Effector CD8-positive, alpha-beta T cell (primary cell): ENCODE measurements around the gene CPTP.
"Not testable (repeated sequence)": the region's sequence is repeated elsewhere in the genome, so short reads cannot be mapped to it uniquely, and the experiment has no call there.

Source experiments
- DNase-seq: peaks from one replicate; lab custom pipeline; 2025; lab: John Stamatoyannopoulos, UW

Gene CPTP

GRCh38 chr1:1365875-1366698 lies 41.5 kb downstream of the CPTP start:
- no peak for DNase-seq

- DNase-seq: no peak
Measured at GRCh38 chr1:1366699-1367066, 42.1 kb downstream of the CPTP start.

GRCh38 chr1:1367315-1367714 lies 42.7 kb downstream of the CPTP start:
- no peak for DNase-seq

- DNase-seq: not testable (repeated sequence)
Measured at GRCh38 chr1:1370094-1370493, 45.5 kb downstream of the CPTP start.

- no peak for DNase-seq
Measured at GRCh38 chr1:1370771-1371300, 46.2 kb downstream of the CPTP start.

GRCh38 chr1:1371364-1371745 lies 46.8 kb downstream of the CPTP start:
- peak; percentile 57 for DNase-seq

GRCh38 chr1:1371746-1372711 lies 47.4 kb downstream of the CPTP start:
- peak; percentile 67 for DNase-seq

GRCh38 chr1:1373051-1373814 lies 48.6 kb downstream of the CPTP start:
- DNase-seq: no peak

- no peak for DNase-seq
Measured at GRCh38 chr1:1373815-1374588, 49.4 kb downstream of the CPTP start.

- DNase-seq: no peak
Measured at GRCh38 chr1:1374589-1374928, 50.0 kb downstream of the CPTP start.

- peak; percentile 90 for DNase-seq
Measured at GRCh38 chr1:1374929-1375662, 50.5 kb downstream of the CPTP start, which contains the start of gene AURKAIP1. AURKAIP1 (minus strand) TSS chr1:1375207; CDS start chr1:1374756, 451 bp downstream.

- DNase-seq: no peak
Measured at GRCh38 chr1:1376551-1377226, 52.1 kb downstream of the CPTP start.

GRCh38 chr1:1377540-1378205 lies 53.1 kb downstream of the CPTP start:
- DNase-seq: no peak
